Chondrocyte (in vitro differentiated cells): ENCODE data around the gene R3HCC1L. TPM values are rescaled to one million over a fixed set of nuclear protein-coding genes. Genes with fewer than 3 reads are reported as not detected.
A peak's percentile ranks its signal among the peaks of the same experiment; 100 is the strongest.

ENCODE experiments used
- DNase-seq: peaks from one replicate; pipeline ENCODE4 v3.0.0; 2021; ENCODE audit warnings: mixed read lengths, low spot score
- H3K27ac Mint-ChIP-seq: one replicate; pipeline ENCODE4 v1.8.0; 2021; ENCODE audit warnings: mild to moderate bottlenecking, moderate library complexity, mixed read lengths; ENCODE audit not compliant: unreplicated experiment
- H3K27me3 Mint-ChIP-seq: 2 replicates; pipeline ENCODE4 v1.8.0; 2021; ENCODE audit warnings: low read depth, mixed read lengths
- H3K36me3 Mint-ChIP-seq: 2 replicates; pipeline ENCODE4 v1.8.0; 2021; ENCODE audit warnings: low read depth, mixed read lengths
- H3K4me1 Mint-ChIP-seq: 2 replicates; pipeline ENCODE4 v1.8.0; 2021; ENCODE audit warnings: low read depth, mild to moderate bottlenecking, mixed read lengths
- H3K4me3 Mint-ChIP-seq: one replicate; pipeline ENCODE4 v1.8.0; 2021; ENCODE audit warnings: mild to moderate bottlenecking, moderate library complexity, mixed read lengths; ENCODE audit not compliant: unreplicated experiment
- H3K9me3 Mint-ChIP-seq: 2 replicates; pipeline ENCODE4 v1.8.0; 2021; ENCODE audit warnings: low read depth, mixed read lengths
- total RNA-seq: library from RNA; stranded (reverse); gene quantifications from 3 replicates; pipeline ENCODE4 v1.2.1, GENCODE V29; 2021
- TF ChIP-seq, protein P1 (sequence below): fragments of 200-600 bp; sonication (generic); IDR thresholded peaks from 2 replicates; pipeline ENCODE4 v1.5.0; 2021; ENCODE audit warnings: antibody characterized with exemption, mild to moderate bottlenecking, moderate library complexity

R3HCC1L gene
- total RNA-seq, 1 donor from 2014 or later = 9.1 TPM

DNA sequence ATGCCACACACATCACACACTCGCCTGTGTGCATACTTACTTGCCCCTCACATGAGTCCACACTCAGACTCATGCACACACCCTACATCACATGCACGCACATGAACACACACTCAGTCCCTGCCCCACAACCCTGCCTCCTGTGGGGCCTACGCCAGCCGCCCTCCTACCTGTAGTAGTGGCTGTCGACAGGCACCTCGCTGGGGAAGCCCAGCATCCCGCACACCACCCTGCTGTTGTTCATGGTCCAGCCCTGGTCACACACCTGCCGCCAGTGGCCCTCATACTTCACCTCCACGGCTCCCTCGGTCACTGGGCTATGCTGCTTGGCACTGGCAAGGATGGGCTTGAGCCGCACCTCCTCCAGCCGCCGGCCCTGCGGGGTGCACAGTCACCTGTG is 126.3 kb downstream of the R3HCC1L start:
- Mint-ChIP-seq H3K9me3 (no peaks in the 10 kb centered on the region), H3K36me3 (peaks cover 5% of the 10 kb centered on the region), H3K27me3 (no peaks in the 10 kb centered on the region), H3K4me3 (no peak overlapping the region), H3K4me1 (peaks cover 15% of the 10 kb centered on the region), H3K27ac (no peak overlapping the region)
- TF ChIP-seq, protein P1, sequence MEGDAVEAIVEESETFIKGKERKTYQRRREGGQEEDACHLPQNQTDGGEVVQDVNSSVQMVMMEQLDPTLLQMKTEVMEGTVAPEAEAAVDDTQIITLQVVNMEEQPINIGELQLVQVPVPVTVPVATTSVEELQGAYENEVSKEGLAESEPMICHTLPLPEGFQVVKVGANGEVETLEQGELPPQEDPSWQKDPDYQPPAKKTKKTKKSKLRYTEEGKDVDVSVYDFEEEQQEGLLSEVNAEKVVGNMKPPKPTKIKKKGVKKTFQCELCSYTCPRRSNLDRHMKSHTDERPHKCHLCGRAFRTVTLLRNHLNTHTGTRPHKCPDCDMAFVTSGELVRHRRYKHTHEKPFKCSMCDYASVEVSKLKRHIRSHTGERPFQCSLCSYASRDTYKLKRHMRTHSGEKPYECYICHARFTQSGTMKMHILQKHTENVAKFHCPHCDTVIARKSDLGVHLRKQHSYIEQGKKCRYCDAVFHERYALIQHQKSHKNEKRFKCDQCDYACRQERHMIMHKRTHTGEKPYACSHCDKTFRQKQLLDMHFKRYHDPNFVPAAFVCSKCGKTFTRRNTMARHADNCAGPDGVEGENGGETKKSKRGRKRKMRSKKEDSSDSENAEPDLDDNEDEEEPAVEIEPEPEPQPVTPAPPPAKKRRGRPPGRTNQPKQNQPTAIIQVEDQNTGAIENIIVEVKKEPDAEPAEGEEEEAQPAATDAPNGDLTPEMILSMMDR = no peak
- no peak for DNase-seq

DNA sequence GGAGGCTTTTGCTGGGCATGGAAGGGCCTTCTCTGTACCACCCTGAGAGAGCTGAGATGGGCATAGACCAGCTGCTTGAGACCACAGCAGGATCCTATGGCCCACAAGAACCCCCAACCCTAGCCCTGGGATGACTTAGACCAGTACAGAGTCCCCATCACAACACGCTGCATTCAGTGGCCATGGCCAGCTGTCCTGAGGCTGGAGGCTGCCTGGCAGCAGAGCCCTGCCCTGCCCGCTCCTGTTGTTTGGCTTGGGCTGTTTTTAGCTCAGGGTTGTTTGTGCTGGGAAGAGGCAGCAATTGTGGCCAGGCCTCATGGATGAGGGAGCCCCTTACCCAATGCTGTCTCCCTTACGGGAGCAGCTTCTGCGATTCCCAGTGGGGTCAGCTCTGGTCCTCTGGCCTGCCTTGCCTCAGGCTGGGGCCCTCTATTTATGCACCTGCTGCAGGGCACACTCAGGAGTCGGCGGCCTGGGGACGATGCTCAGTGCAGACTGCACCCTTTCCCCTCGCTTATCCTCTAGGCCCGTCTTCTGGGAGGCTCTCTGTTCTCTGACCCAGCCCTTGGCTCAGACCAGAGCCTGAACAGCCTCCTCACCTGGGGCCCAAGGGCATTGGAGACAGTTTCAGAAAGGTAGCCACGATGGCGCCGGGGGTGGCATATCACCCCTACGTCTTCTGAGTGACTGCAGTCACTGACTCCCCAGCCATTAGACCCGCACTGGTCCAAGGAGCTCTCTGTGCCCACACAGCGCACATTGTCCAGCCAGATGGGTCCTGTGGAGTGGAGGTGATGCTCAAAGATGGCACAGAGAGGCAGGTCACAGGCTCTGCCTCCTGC is 127.2 kb downstream of the R3HCC1L start:
- H3K27me3 Mint-ChIP-seq = no peaks in the 10 kb centered on the region
- H3K9me3 Mint-ChIP-seq = no peaks in the 10 kb centered on the region

DNA sequence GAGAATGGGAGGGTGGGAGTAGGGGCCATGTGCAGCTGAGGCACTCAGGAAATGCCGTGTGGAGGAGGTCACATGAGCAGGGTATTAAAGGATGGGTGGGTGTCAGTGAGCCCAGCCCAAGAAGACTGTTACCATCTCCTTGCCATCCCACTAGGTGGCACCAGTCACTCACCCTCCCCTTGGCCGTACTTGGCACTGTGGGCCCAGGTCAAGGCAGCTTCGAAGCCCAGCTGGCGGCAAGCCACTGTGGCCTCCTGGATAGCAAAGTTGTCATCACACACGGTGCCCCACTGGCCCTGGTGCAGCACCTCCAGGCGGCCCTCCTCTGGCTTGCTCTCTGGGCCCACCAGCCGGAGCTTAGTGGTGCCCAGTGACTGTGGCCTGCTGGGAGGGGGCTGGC is 128.1 kb downstream of the R3HCC1L start:
- TF ChIP-seq, protein P1 = peak; percentile 69
- H3K4me1 Mint-ChIP-seq = peaks cover 24% of the 10 kb centered on the region
- H3K27me3 Mint-ChIP-seq = no peaks in the 10 kb centered on the region
- no peak overlapping the region for H3K4me3 Mint-ChIP-seq
- DNase-seq = no peak
- no peaks in the 10 kb centered on the region for H3K9me3 Mint-ChIP-seq
- no peak overlapping the region for H3K27ac Mint-ChIP-seq
- H3K36me3 Mint-ChIP-seq = no peaks in the 10 kb centered on the region

More for the DNA sequence above, 127.2 kb downstream of the R3HCC1L start:
- DNase-seq = no peak
- Mint-ChIP-seq H3K4me3 (no peak overlapping the region), H3K27ac (no peak overlapping the region), H3K4me1 (peaks cover 21% of the 10 kb centered on the region), H3K36me3 (no peaks in the 10 kb centered on the region)
- TF ChIP-seq, protein P1 = no peak

DNA sequence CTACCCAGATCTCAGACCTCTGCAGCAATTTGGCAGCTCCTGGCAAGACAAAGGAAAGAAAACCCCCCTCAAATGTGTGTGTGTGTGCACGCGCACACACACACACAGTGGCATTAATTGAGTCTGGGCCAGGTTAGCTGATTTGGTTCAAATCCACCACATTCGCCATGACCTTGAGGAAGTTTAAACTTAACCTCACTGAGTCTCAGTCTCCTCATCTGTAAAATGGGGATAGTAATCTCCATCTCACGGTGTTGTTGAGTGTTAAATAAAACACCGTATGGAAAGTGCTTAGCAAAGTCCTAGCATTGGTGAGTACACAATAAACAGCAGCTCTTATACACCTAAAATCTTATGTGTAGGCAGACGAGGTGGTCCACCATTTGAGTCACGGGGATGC is 128.6 kb downstream of the R3HCC1L start:
- Mint-ChIP-seq H3K4me3 (no peak overlapping the region), H3K36me3 (no peaks in the 10 kb centered on the region), H3K27ac (no peak overlapping the region), H3K4me1 (peaks cover 28% of the 10 kb centered on the region), H3K27me3 (no peaks in the 10 kb centered on the region), H3K9me3 (no peaks in the 10 kb centered on the region)
- TF ChIP-seq, protein P1 = no peak
- no peak for DNase-seq

DNA sequence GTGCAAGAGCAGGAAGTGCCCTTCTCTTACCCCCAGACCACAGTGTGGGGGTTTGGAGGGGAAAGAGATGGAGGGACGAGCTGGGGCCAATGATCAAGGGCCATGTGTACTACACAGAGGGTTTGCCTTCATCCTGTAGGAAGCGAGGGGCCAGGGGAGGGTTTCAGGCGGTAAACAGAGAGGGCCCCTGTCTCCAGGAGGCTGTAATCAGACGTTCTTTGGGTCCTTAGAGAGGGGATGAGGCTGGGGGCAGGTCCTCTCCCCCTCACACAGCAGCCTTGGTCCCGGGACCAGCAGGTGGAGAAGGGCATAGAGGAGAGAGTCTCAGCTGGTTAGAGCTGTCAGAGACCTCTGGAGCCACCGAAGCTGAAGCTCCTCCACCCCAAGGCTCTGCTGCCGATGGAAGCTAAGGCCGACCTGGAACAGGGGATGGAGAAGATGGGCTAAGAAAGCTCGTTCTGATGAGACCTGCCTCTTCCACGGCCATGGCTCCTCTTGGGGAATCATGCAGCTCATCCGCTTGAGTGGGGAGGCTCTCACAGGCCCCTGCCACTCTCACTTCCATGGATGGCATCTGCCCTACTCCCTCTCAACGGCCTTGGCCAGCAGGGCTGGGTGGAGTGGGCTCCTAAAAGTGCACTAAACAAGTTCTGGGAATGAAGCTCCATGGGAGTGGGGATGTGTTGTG is 130.1 kb downstream of the R3HCC1L start:
- H3K4me3 Mint-ChIP-seq = no peak overlapping the region
- H3K27me3 Mint-ChIP-seq = no peaks in the 10 kb centered on the region
- TF ChIP-seq, protein P1 = no peak
- H3K9me3 Mint-ChIP-seq = no peaks in the 10 kb centered on the region
- no peak for DNase-seq
- H3K36me3 Mint-ChIP-seq = no peaks in the 10 kb centered on the region
- H3K27ac Mint-ChIP-seq = no peak overlapping the region
- H3K4me1 Mint-ChIP-seq = peaks cover 31% of the 10 kb centered on the region
